ENCODE measurements around the gene KRTAP2-3. TPM values are rescaled to one million over a fixed set of nuclear protein-coding genes. Genes with fewer than 3 reads are reported as not detected.
"Not testable (repeated sequence)": the region's sequence is repeated elsewhere in the genome, so short reads cannot be mapped to it uniquely, and the experiment has no call there.

KRTAP2-3 gene
- total RNA-seq, 1 donor from 2014 or later = 0.69 TPM

- no peak for DNase-seq (ENCODE audit: low spot score in 2 of 2, unreplicated experiment in 2 of 2)
- peaks cover 17% of the 10 kb centered on the region for H3K9me3 Mint-ChIP-seq
- H3K4me3 Mint-ChIP-seq = no peak overlapping the region
- H3K4me1 Mint-ChIP-seq = peaks cover 28% of the 10 kb centered on the region
- peaks cover 4% of the 10 kb centered on the region for H3K36me3 Mint-ChIP-seq
- TF ChIP-seq CTCF (IDR thresholded peaks at IDR 0.05; ENCODE audit: unreplicated experiment) = no peak
- peak overlapping the region; percentile 88 for H3K27ac Mint-ChIP-seq
- H3K27me3 Mint-ChIP-seq (ENCODE audit: low read depth) = no peaks in the 10 kb centered on the region
These were observed 11.5 kb downstream of the KRTAP2-3 start for GRCh38 chr17:41048441-41048840.

- H3K27ac Mint-ChIP-seq = peak within 1 kb of the TSS; percentile 88
- not testable (repeated sequence) for H3K27me3 Mint-ChIP-seq (ENCODE audit: low read depth); DNase-seq (ENCODE audit: low spot score in 2 of 2, unreplicated experiment in 2 of 2); H3K4me3 Mint-ChIP-seq; H3K36me3 Mint-ChIP-seq
- H3K4me1 Mint-ChIP-seq = peaks cover 28% of the 10 kb centered on the region
- peaks cover 15% of the 10 kb centered on the region for H3K9me3 Mint-ChIP-seq
These were observed 13.0 kb downstream of the KRTAP2-3 start, which contains the start of gene KRTAP2-1 for GRCh38 chr17:41046735-41047465. KRTAP2-1 (minus strand) TSS chr17:41047316; CDS start chr17:41047267, 49 bp downstream.

GRCh38 chr17:41042953-41043352 lies 17.0 kb downstream of the KRTAP2-3 start:
- DNase-seq (ENCODE audit: low spot score in 2 of 2, unreplicated experiment in 2 of 2) = no peak
- H3K27ac Mint-ChIP-seq = no peak overlapping the region
- TF ChIP-seq CTCF (IDR thresholded peaks at IDR 0.05; ENCODE audit: unreplicated experiment) = no peak
- peaks cover 6% of the 10 kb centered on the region for H3K36me3 Mint-ChIP-seq
- peaks cover 15% of the 10 kb centered on the region for H3K9me3 Mint-ChIP-seq
- no peak overlapping the region for H3K4me3 Mint-ChIP-seq
- peaks cover 18% of the 10 kb centered on the region for H3K4me1 Mint-ChIP-seq
- no peaks in the 10 kb centered on the region for H3K27me3 Mint-ChIP-seq (ENCODE audit: low read depth)

- H3K36me3 Mint-ChIP-seq; DNase-seq (ENCODE audit: low spot score in 2 of 2, unreplicated experiment in 2 of 2); H3K27ac Mint-ChIP-seq; H3K4me3 Mint-ChIP-seq; H3K27me3 Mint-ChIP-seq (ENCODE audit: low read depth): not testable (repeated sequence)
- H3K4me1 Mint-ChIP-seq = peaks cover 22% of the 10 kb centered on the region
- peaks cover 15% of the 10 kb centered on the region for H3K9me3 Mint-ChIP-seq
These were observed 18.9 kb downstream of the KRTAP2-3 start, which contains the start of gene KRTAP1-1 for GRCh38 chr17:41040783-41041571. KRTAP1-1 (minus strand) TSS chr17:41041450; CDS start chr17:41041397, 53 bp downstream.

GRCh38 chr17:41037853-41038350 lies 22.0 kb downstream of the KRTAP2-3 start:
- H3K9me3 Mint-ChIP-seq = peaks cover 7% of the 10 kb centered on the region
- DNase-seq (ENCODE audit: low spot score in 2 of 2, unreplicated experiment in 2 of 2) = no peak
- H3K4me3 Mint-ChIP-seq = no peak overlapping the region
- no peaks in the 10 kb centered on the region for H3K36me3 Mint-ChIP-seq
- peaks cover 22% of the 10 kb centered on the region for H3K4me1 Mint-ChIP-seq
- no peak for TF ChIP-seq CTCF (IDR thresholded peaks at IDR 0.05; ENCODE audit: unreplicated experiment)
- H3K27me3 Mint-ChIP-seq (ENCODE audit: low read depth) = no peaks in the 10 kb centered on the region
- H3K27ac Mint-ChIP-seq = no peak overlapping the region

GRCh38 chr17:41034346-41034935 lies 25.5 kb downstream of the KRTAP2-3 start, which contains the start of gene KRTAP1-3:
KRTAP1-3 (minus strand) TSS chr17:41034874; CDS start chr17:41034821, 53 bp downstream.
- H3K9me3 Mint-ChIP-seq; H3K36me3 Mint-ChIP-seq; H3K27ac Mint-ChIP-seq; H3K4me3 Mint-ChIP-seq; H3K27me3 Mint-ChIP-seq (ENCODE audit: low read depth); DNase-seq (ENCODE audit: low spot score in 2 of 2, unreplicated experiment in 2 of 2): not testable (repeated sequence)
- peaks cover 17% of the 10 kb centered on the region for H3K4me1 Mint-ChIP-seq

Measured in mesothelial cell of epicardium (in vitro differentiated cells).